GM12878 (cell line): ENCODE measurements around the gene ARL13A.

ENCODE experiments used
- BHLHE40 ChIP-seq, 2 experiments: fragments of 450-650 bp in 1 of 2; IDR thresholded peaks; 2 replicates each; pipeline ENCODE4 v1.6.1; 2011 to 2017; ENCODE audit warnings: low read depth in 2 of 2, borderline replicate concordance in 1 of 2, improper control_type of control experiment in 1 of 2, low read length in 1 of 2, mild to moderate bottlenecking in 1 of 2
- CTCF ChIP-seq, 3 experiments: IDR thresholded peaks in 2 of 3; conservative IDR thresholded peaks in 1 of 3; 2 replicates each; pipeline ENCODE4 v1.5.1; 2011; ENCODE audit warnings: low read depth in 3 of 3, low read length in 3 of 3, mild to moderate bottlenecking in 3 of 3, control low read depth in 2 of 3, moderate library complexity in 2 of 3, inconsistent platforms in 1 of 3, mixed read lengths in 1 of 3; ENCODE audit not compliant: control insufficient read depth in 2 of 3, insufficient read depth in 1 of 3; ENCODE audit errors: extremely low read depth in 1 of 3
- EED ChIP-seq: sonication (generic); IDR thresholded peaks from 2 replicates; pipeline ENCODE4 v1.6.1; 2016; ENCODE audit warnings: antibody characterized with exemption, low read depth
- FOS ChIP-seq: IDR thresholded peaks from 3 replicates; pipeline ENCODE4 v1.6.1; 2011; ENCODE audit warnings: borderline replicate concordance; ENCODE audit not compliant: insufficient read length; ENCODE audit errors: extremely low read depth
- KDM1A ChIP-seq: fragments of 200-600 bp; sonication (generic); IDR thresholded peaks from 2 replicates; pipeline ENCODE4 v1.6.1; 2016; ENCODE audit warnings: borderline replicate concordance
- MAX ChIP-seq: IDR thresholded peaks from 2 replicates; pipeline ENCODE4 v1.6.1; 2012; ENCODE audit warnings: low read depth, low read length, improper control_type of control experiment
- NBN ChIP-seq: fragments of 450-650 bp; IDR thresholded peaks from 2 replicates; pipeline ENCODE4 v1.6.1; 2016
- RELA ChIP-seq: fragments of 450-650 bp; IDR thresholded peaks from 2 replicates; pipeline ENCODE4 v1.8.0; 2014; ENCODE audit warnings: borderline replicate concordance; ENCODE audit not compliant: partially characterized antibody
- REST ChIP-seq: IDR thresholded peaks from 2 replicates; pipeline ENCODE4 v1.6.1; 2012; ENCODE audit warnings: mild to moderate bottlenecking, low read depth, low read length
- ZNF207 ChIP-seq: fragments of 450-650 bp; IDR thresholded peaks from 2 replicates; pipeline ENCODE4 v1.6.1; 2014; ENCODE audit warnings: antibody characterized with exemption, mild to moderate bottlenecking, borderline replicate concordance

- TF ChIP-seq NBN: no peak
- TF ChIP-seq RELA: no peak
- no peak for TF ChIP-seq BHLHE40 (IDR thresholded peaks at IDR 0.05; ENCODE audit: borderline replicate concordance in 1 of 2, low read depth in 2 of 2, low read length in 1 of 2)
- no peak for TF ChIP-seq ZNF207
- no peak for TF ChIP-seq CTCF (IDR thresholded peaks at IDR 0.05 in 2 of 3, conservative IDR thresholded peaks at IDR 0.05 in 1 of 3; ENCODE audit: control insufficient read depth in 2 of 3, extremely low read depth in 1 of 3, insufficient read depth in 1 of 3, low read depth in 3 of 3, low read length in 3 of 3)
- no peak for TF ChIP-seq FOS
- TF ChIP-seq EED: no peak
- TF ChIP-seq REST: no peak
- no peak for TF ChIP-seq MAX
- no peak for TF ChIP-seq KDM1A
Observed at GRCh38 chrX:101028562-101028961, 59.1 kb downstream of the ARL13A start.
